GM12878 (cell line): ENCODE measurements around the gene SRPK2. TPM values are rescaled to one million over a fixed set of nuclear protein-coding genes. Genes with fewer than 3 reads are reported as not detected.

Experiments used
- CBFB ChIP-seq: IDR thresholded peaks from 2 replicates; pipeline ENCODE4 v1.6.1; 2016; ENCODE audit warnings: antibody characterized with exemption, low read depth
- CEBPZ ChIP-seq: fragments of 150-350 bp; IDR thresholded peaks from 2 replicates; pipeline ENCODE4 v1.6.1; 2016; ENCODE audit warnings: low read depth, low read length
- CHD4 ChIP-seq: fragments of 200-600 bp; sonication (generic); IDR thresholded peaks from 2 replicates; pipeline ENCODE4 v1.6.1; 2016; ENCODE audit warnings: mild to moderate bottlenecking
- CREM ChIP-seq: IDR thresholded peaks from 2 replicates; pipeline ENCODE4 v1.6.1; 2014; ENCODE audit warnings: antibody characterized with exemption, low read depth
- EED ChIP-seq: sonication (generic); IDR thresholded peaks from 2 replicates; pipeline ENCODE4 v1.6.1; 2016; ENCODE audit warnings: antibody characterized with exemption, low read depth
- EGR1 ChIP-seq, 2 experiments: IDR thresholded peaks; 1 replicate in 1 of 2; 2 replicates in 1 of 2; pipeline ENCODE4 v1.6.1; 2011 to 2012; ENCODE audit warnings: low read depth in 2 of 2, low read length in 2 of 2, borderline replicate concordance in 1 of 2, mild to moderate bottlenecking in 1 of 2, moderate library complexity in 1 of 2
- EP300 ChIP-seq, 2 experiments: fragments of 150-350 bp in 1 of 2; IDR thresholded peaks; 2 replicates each; pipeline ENCODE4 v1.6.1; 2011 to 2012; ENCODE audit warnings: low read depth in 2 of 2, low read length in 2 of 2, borderline replicate concordance in 1 of 2, improper control_type of control experiment in 1 of 2, inconsistent platforms in 1 of 2; ENCODE audit not compliant: control insufficient read depth in 1 of 2
- ESRRA ChIP-seq: IDR thresholded peaks from 2 replicates; pipeline ENCODE4 v1.6.1; 2012; ENCODE audit warnings: mild to moderate bottlenecking, low read length, improper control_type of control experiment
- ETV6 ChIP-seq, 2 experiments: fragments of 450-650 bp in 1 of 2; IDR thresholded peaks in 1 of 2; conservative IDR thresholded peaks in 1 of 2; 2 replicates each; pipeline ENCODE4 v1.6.1; 2014; ENCODE audit warnings: antibody characterized with exemption in 1 of 2, borderline replicate concordance in 1 of 2, low read depth in 1 of 2, mild to moderate bottlenecking in 1 of 2, moderate library complexity in 1 of 2
- IKZF2 ChIP-seq, 2 experiments: fragments of 450-650 bp; IDR thresholded peaks; 2 replicates each; pipeline ENCODE4 v1.6.1; 2017; ENCODE audit warnings: mild to moderate bottlenecking in 2 of 2, moderate library complexity in 2 of 2
- JUND ChIP-seq: IDR thresholded peaks from 2 replicates; pipeline ENCODE4 v1.6.1; 2012; ENCODE audit warnings: low read depth, mild to moderate bottlenecking, low read length, improper control_type of control experiment, moderate library complexity
- MAX ChIP-seq: IDR thresholded peaks from 2 replicates; pipeline ENCODE4 v1.6.1; 2012; ENCODE audit warnings: low read depth, low read length, improper control_type of control experiment
- MEF2A ChIP-seq: IDR thresholded peaks from 2 replicates; pipeline ENCODE4 v1.6.1; 2011; ENCODE audit warnings: low read depth, mild to moderate bottlenecking, low read length, moderate library complexity; ENCODE audit not compliant: insufficient read depth
- NBN ChIP-seq: fragments of 450-650 bp; IDR thresholded peaks from 2 replicates; pipeline ENCODE4 v1.6.1; 2016
- NFXL1 ChIP-seq: fragments of 450-650 bp; IDR thresholded peaks from 2 replicates; pipeline ENCODE4 v1.6.1; 2017; ENCODE audit warnings: antibody characterized with exemption, mild to moderate bottlenecking, borderline replicate concordance
- POLR2A ChIP-seq: IDR thresholded peaks from 2 replicates; pipeline ENCODE4 v1.6.1; 2011; ENCODE audit warnings: low read depth, mild to moderate bottlenecking, low read length
- RAD21 ChIP-seq: IDR thresholded peaks from 2 replicates; pipeline ENCODE4 v1.6.1; 2011; ENCODE audit warnings: mild to moderate bottlenecking, low read depth, low read length, moderate library complexity; ENCODE audit not compliant: insufficient read depth
- RELA ChIP-seq: fragments of 450-650 bp; IDR thresholded peaks from 2 replicates; pipeline ENCODE4 v1.8.0; 2014; ENCODE audit warnings: borderline replicate concordance; ENCODE audit not compliant: partially characterized antibody
- TCF3 ChIP-seq: IDR thresholded peaks from 2 replicates; pipeline ENCODE4 v1.6.1; 2012; ENCODE audit warnings: low read depth, mild to moderate bottlenecking, low read length, borderline replicate concordance; ENCODE audit not compliant: insufficient read depth
- ZBED1 ChIP-seq: IDR thresholded peaks from 2 replicates; pipeline ENCODE4 v1.6.1; 2016; ENCODE audit warnings: borderline replicate concordance
- ZBTB33 ChIP-seq: fragments of 450-650 bp; IDR thresholded peaks from 2 replicates; pipeline ENCODE4 v1.6.1; 2017; ENCODE audit warnings: mild to moderate bottlenecking
- ZNF207 ChIP-seq: fragments of 450-650 bp; IDR thresholded peaks from 2 replicates; pipeline ENCODE4 v1.6.1; 2014; ENCODE audit warnings: antibody characterized with exemption, mild to moderate bottlenecking, borderline replicate concordance
- ZZZ3 ChIP-seq: IDR thresholded peaks from 2 replicates; pipeline ENCODE4 v1.6.1; 2011; ENCODE audit warnings: low read depth; ENCODE audit not compliant: control insufficient read depth, insufficient read length
- polyA plus RNA-seq, 11 experiments: library from polyadenylated mRNA; depleted of rRNA in 4 of 11; unstranded in 6 of 11; stranded (reverse) in 5 of 11; fragments of >200 nt; fragmentation: Nextera tagmentation in 4 of 11; fragmentation: Illumina TruSeq in 1 of 11; extraction: Ambion mirVana in 4 of 11; extraction: Trizol in 1 of 11; gene quantifications; 1 replicate in 1 of 11; 2 replicates in 10 of 11; pipeline versions ENCODE4 v1.2.1 to v1.2.3, GENCODE V29; 2011 to 2016; ENCODE audit warnings: inconsistent platforms in 2 of 11, missing spikeins in 2 of 11, low read depth in 1 of 11
- total RNA-seq, 4 experiments: library from RNA; depleted of rRNA in 3 of 4; stranded (reverse); fragments of >200 nt in 3 of 4; fragmentation: Illumina TruSeq in 1 of 4; extraction: Trizol in 1 of 4; gene quantifications; 2 replicates each; pipeline versions ENCODE4 v1.2.1 to v1.2.3, GENCODE V29; 2013 to 2021

SRPK2 gene
- total and polyA plus RNA-seq, 10 of the 15 experiments (the other 5 are each of a cell fraction or from before 2014, with no cell fraction given) = 13.2 to 32.8 (median 24.5) TPM

GRCh38 chr7:105352018-105352612 is 36.6 kb downstream of the SRPK2 start (continued):
- no peak for TF ChIP-seq ZBTB33
- peak; percentile 46; the same call in 1 of the 2 replicates for TF ChIP-seq CREM
- peak; percentile 40; the same call in 1 of the 2 replicates for TF ChIP-seq POLR2A
- TF ChIP-seq ETV6 (conservative IDR thresholded peaks at IDR 0.05 in 1 of 2, IDR thresholded peaks at IDR 0.05 in 1 of 2; ENCODE audit: borderline replicate concordance in 1 of 2, low read depth in 1 of 2) = 0 out of 4 replicates have a peak, but pooled peaks of 1 of the 2 experiments have one; percentile 28
- TF ChIP-seq ZZZ3 = no peak
- no peak for TF ChIP-seq NFXL1
- peak; percentile 61; the same call in 1 of the 2 replicates for TF ChIP-seq ZNF207
- TF ChIP-seq TCF3 = no peak
- no peak for TF ChIP-seq JUND
- no peak for TF ChIP-seq CHD4
- 0 out of 2 replicates have a peak, but pooled peaks have one; percentile 46 for TF ChIP-seq MAX
- TF ChIP-seq EGR1 (IDR thresholded peaks at IDR 0.05; ENCODE audit: borderline replicate concordance in 1 of 2, low read depth in 2 of 2, low read length in 2 of 2) = no peak
- no peak for TF ChIP-seq RELA
- 0 out of 2 replicates have a peak, but pooled peaks have one; percentile 20 for TF ChIP-seq ZBED1
- TF ChIP-seq ESRRA = no peak
- TF ChIP-seq EP300 (IDR thresholded peaks at IDR 0.05; ENCODE audit: borderline replicate concordance in 1 of 2, control insufficient read depth in 1 of 2, low read depth in 2 of 2, low read length in 2 of 2) = peak; percentile 22 to 61; a peak in 2 of 4 replicates
- no peak for TF ChIP-seq CEBPZ
- peak; percentile 73; the same call in 1 of the 2 replicates for TF ChIP-seq NBN
- TF ChIP-seq EED = peak; percentile 76
- TF ChIP-seq RAD21 = no peak
- peak; percentile 94 for TF ChIP-seq IKZF2 (IDR thresholded peaks at IDR 0.05)
- peak; percentile 74; the same call in 1 of the 2 replicates for TF ChIP-seq CBFB
- 0 out of 2 replicates have a peak, but pooled peaks have one; percentile 38 for TF ChIP-seq MEF2A
